GM12865 (cell line): ENCODE data around the gene CYP2U1.

Experiments used
- DNase-seq: peaks from one replicate; pipeline ENCODE4 v3.0.0; 2010; ENCODE audit warnings: low read depth
- H3K4me3 ChIP-seq: 2 replicates; pipeline ENCODE4 v1.5.1; 2011; ENCODE audit warnings: mild to moderate bottlenecking, low read depth, low read length, control low read depth
- TF ChIP-seq, protein P1 (sequence below): IDR thresholded peaks from 2 replicates; pipeline ENCODE4 v1.5.1; 2011; ENCODE audit warnings: low read length, control low read depth, low read depth, inconsistent platforms; ENCODE audit not compliant: insufficient read depth; ENCODE audit errors: missing control alignments

The CYP2U1 gene

DNA sequence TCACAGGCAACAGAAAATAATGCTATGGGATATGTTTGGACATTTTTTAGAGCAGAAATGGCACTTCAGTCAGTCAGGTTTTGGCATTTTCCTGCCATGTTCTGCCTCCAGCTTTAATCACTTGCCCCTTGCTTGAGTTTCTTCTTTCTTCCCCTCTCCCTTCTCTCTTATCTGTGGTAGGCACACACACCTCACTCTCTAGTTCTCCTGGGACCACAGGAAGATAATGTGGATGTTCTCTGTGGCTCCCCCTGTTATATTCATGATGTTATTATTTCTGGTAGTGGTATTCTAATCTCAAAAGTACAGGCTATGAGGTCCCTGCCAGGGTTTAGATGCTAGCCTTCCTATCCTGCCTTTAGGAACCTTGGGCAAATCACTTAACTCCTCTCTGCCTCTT lies 63.5 kb downstream of the CYP2U1 start:
- no peak overlapping the region for H3K4me3 ChIP-seq
- no peak for DNase-seq
- TF ChIP-seq, protein P1, sequence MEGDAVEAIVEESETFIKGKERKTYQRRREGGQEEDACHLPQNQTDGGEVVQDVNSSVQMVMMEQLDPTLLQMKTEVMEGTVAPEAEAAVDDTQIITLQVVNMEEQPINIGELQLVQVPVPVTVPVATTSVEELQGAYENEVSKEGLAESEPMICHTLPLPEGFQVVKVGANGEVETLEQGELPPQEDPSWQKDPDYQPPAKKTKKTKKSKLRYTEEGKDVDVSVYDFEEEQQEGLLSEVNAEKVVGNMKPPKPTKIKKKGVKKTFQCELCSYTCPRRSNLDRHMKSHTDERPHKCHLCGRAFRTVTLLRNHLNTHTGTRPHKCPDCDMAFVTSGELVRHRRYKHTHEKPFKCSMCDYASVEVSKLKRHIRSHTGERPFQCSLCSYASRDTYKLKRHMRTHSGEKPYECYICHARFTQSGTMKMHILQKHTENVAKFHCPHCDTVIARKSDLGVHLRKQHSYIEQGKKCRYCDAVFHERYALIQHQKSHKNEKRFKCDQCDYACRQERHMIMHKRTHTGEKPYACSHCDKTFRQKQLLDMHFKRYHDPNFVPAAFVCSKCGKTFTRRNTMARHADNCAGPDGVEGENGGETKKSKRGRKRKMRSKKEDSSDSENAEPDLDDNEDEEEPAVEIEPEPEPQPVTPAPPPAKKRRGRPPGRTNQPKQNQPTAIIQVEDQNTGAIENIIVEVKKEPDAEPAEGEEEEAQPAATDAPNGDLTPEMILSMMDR: no peak

DNA sequence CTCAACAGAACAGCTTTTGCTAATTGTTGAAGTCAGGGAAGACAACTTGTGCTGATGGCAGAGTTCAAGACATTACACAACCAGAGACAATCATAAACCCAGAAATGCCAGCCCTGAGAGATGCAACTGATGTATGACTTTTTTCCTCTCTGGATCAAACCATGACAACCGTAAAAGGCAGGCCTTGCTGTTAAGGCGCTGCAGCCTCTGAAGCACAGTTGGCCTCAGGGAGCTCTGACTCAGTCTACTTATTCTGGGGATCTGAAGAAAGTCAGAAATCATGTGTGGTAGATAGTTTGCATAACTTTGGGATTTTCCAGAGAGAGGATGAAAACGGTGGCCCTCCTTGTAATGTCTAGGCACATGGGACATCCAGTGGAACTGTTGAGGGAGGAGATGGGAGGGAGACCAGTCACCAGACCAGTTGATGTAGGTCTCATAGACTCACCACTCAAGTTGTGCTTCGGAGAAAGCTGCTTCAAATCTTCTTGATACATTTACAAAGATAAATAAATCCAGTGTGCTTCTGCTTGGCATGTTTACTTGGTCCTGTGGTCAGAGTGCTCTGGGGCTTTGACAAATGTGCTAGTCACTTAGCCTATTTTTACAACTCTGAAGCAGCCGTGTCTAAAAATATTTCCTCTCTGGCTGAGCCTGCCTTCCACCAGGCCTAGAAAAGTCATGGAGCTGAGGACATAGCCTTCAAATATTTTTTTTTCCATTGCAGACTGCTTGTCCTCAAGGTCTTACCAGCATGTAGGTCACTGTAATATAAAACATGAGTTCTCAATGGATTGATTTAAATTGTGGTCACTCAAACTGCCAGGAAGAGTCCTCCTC lies 65.8 kb downstream of the CYP2U1 start:
- DNase-seq: no peak
- TF ChIP-seq, protein P1: no peak
- H3K4me3 ChIP-seq: no peak overlapping the region

DNA sequence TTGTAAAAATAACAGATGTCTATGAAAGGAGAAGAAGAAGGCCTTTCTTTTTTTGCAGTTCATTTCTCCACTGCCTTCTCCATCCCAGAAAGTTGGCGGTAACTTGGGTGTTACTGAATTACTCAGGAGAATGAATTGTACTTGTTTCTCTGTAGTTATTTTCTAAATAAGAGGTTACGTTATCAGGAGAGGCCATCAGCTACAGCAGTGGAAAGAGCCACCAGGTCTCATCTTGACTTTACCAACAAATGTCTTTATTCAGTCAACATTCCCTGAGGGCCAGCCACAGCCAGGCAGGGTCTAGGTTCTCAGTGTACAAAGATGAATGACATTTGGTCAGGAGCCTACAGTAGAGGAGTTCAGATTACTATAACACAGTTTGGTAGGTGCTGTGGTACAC lies 66.4 kb downstream of the CYP2U1 start:
- TF ChIP-seq, protein P1: no peak
- DNase-seq: no peak
- no peak overlapping the region for H3K4me3 ChIP-seq

DNA sequence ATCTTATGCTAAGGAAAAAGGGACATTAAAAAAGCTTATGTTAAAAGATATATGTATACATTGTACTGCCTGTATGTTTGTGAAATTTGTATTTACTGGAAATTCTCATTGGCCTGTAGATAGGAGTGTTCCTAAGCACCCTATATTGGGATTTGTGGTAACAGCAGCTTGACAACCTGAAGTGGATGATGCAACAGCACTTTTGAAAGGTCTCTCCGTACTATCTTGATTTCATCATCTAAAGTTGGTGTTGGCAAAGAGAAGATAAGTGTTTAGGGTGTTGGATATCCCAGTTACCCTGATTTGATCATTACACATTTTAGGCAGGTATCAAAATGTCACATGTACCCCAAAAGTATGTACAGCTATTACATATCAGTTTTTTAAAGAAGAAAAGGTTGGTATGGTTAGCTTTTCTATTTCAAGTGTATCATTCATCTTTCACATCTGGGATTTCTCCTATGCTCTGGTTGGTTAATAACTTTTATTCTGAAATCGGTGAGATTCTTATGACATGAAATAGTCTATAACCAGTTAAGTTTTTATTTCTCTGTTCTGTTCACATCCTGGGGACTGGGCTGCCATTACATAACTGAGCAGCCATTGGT lies 68.7 kb downstream of the CYP2U1 start:
- no peak overlapping the region for H3K4me3 ChIP-seq
- DNase-seq: no peak
- TF ChIP-seq, protein P1: no peak

DNA sequence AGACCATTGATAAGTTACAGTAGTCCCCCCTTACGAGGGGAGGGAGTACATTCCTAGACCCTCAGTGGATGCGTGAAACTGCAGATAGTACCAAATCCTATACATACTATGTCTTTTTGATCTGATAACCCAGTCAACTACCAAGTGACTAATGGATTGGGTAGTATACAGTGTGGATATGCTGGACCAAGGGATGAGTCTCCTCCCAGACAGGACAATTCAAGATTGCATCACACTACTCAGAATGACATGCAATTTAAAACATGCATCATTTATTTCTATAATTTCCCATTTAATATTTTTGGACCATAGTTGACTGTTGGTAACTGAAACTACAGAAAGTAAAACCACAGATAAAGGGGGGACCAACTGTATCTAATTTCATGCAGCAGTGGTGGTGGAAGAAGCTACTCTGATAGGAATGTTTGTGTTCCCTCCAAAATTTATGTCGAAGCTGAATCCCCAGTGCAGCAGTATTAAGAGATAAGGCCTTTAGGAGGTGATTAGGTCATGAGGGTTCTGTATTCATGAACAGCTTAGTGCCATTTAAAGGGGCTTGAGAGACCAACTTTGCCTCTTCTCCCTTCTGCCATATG lies 70.3 kb downstream of the CYP2U1 start:
- TF ChIP-seq, protein P1: no peak

More for the DNA sequence above, 70.3 kb downstream of the CYP2U1 start:
- no peak overlapping the region for H3K4me3 ChIP-seq
- DNase-seq: no peak
